Right renal pelvis (tissue), 4 donors: ENCODE data around the gene DHX58. TPM values are rescaled to one million over a fixed set of nuclear protein-coding genes. Genes with fewer than 3 reads are reported as not detected.
"Not testable (repeated sequence)": the region's sequence is repeated elsewhere in the genome, so short reads cannot be mapped to it uniquely, and the experiment has no call there.

Experiments
- DNase-seq, 4 donors: peaks; one replicate each; pipeline ENCODE4 v3.0.0-alpha.2; 2013; ENCODE audit warnings: low read depth in 4 of 4, low spot score in 3 of 4, missing footprints in 1 of 4
- polyA plus RNA-seq, 4 donors: library from polyadenylated mRNA; unstranded; fragments of 120-200 nt; gene quantifications; one replicate each; pipeline ENCODE4 v1.2.1, GENCODE V29; 2013; ENCODE audit not compliant: insufficient read length in 4 of 4

The DHX58 gene
- 1 to 10 TPM; 7.1 to 9.5 (median 8.8) TPM for polyA plus RNA-seq

DNA sequence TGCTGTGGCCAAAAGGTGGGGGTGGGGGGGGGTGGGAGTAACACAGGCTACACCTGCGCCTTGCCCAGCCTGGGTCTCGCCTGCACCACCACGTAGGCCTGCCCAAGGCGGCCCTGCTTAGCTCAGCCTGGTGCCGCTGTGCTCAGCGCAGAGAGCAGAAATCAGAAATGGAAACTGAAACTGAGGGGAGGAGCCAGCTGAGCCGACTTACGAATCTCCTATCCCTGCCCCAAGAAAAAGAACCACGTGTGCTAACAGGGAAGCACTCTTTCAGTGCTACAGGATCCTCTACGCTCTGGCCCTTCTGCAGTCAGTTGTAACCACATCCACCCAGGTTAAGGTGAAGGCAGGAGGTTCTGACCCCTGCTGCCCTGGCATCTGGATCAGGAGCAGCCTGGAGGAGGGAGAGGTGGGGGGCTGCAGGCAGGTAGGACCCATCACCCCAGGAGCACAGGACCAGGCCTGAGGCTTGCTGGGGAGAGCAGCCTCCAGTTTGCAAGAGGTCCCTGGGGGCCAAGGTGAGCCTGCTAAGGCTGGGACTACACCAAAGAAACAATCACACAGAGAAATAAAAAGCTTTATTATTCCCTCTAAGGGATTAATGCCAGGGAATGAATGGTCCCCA, at the start of gene DHX58:
DHX58 (minus strand) TSS at position 163 of the 625 bp plus-strand sequence. CDS start 822 bp downstream, outside the sequence.
- DNase-seq: peak in 3 of 4 donors; percentile 52 to 58 (median 55)

DNA sequence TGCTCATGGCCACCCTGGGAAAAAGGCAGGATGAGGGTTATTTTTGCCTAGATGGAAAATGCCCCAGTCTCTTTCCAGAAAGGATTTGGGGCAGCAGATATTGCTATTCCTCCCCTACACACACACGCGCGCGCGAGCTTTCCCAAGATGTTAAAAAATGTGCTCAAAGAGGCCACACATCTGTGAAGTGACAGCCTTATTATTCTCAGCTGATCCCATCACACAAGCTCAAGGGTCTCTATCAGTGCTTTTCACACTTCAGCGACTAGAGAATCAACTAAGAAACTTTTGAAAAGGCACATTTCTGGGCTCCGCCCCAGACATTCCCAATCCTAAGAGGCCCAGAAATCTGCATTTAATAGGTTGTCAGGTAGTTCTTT, 48.0 kb upstream of the DHX58 start:
- no peak for DNase-seq

- DNase-seq: no peak
Measured at GRCh38 chr17:42159796-42160530, 47.4 kb upstream of the DHX58 start.

DNA sequence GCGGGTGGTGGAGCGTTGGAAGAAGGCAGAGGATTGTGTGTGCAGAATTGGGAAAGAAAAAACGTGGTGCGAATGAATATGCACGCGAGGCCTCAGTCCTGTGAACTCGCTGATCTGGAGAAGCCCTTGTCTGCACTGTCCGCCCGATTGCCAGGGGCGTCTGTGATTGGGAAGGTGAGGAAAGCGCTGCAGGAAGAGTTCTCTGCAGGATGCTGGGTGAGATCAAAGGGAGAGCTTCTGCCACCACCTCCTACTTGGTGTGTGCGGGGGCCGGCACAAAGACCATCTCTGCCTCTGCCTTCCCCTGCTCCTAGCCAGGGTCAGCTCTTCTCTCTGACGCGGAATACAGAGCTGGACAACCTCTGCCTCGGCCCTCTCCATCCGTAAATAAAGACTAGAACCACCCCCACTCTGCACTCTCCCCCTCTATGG, 43.1 kb upstream of the DHX58 start:
- no peak for DNase-seq

GRCh38 chr17:42153919-42154742, 41.6 kb upstream of the DHX58 start:
- DNase-seq: no peak

DNA sequence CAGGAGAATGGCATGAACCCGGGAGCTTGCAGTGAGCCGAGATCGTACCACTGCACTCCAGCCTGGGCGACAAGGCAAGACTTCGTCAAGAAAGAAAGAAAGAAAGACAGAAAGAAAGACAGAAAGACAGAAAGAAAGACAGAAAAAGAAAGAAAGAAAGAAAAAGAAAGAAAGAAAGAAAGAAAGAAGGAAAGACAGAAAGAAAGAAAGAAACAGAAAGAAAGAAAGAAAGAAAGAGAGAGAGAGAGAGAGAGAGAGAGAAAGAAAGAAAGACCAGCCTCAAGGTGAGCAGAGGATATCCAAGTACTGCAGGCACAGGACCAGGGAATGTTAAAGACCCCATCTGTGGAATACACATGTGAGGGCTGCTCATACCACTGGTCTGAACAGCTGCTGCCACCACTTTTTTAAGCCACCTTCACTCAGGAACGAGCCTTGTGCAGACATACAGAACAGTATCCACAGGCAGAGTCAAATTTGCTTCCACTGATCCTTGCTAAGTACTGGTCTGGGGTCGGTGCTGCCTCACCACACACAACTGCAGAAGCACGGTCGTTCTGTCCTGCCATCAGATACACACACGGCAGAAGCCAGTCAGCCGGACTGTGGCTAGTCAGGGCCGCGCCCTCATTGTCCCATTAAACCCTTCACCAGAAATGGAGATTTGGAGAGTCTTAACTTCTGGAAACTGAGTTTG, 34.5 kb upstream of the DHX58 start:
- DNase-seq: no peak

DNA sequence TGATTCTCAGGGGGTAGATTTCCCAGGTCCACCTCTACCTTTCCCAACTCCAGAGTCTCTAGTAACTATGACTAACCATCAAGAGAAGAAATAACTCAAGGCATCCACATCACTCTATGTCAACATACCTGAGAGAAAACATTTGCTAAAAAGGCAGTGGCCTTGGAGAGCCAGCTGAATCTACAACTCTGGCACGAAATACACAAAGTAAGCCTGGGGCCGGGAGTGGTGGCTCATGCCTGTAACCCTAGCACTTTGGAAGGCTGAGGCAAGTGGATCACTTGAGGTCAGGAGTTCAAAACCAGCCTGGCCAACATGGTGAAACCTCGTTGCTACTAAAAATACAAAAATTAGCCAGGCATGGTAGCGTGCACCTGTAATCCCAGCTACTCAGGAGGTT, 30.6 kb upstream of the DHX58 start:
- DNase-seq: not testable (repeated sequence)

GRCh38 chr17:42142371-42142896, 29.9 kb upstream of the DHX58 start:
- no peak for DNase-seq

DNA sequence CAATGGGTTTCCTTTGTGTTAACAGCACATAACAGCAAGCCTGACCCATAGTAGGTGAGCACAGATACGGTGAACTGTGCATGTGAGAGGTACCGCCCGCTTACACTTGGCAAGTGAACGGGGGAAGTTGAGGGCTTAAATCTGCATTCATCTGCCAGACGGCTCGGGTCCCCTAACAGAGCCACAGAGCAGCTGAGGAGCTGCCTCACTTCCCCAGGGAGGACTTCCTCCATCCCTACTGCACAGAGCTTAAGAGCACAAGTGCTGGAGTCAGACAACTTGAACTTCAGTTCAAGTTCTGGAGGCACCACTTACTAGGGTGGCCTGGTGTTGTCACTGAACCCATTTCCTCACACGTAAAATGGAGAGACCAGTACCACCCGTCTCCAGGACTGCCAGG, 28.9 kb upstream of the DHX58 start:
- no peak for DNase-seq

- not testable (repeated sequence) for DNase-seq
Measured at GRCh38 chr17:42140690-42141089, 28.2 kb upstream of the DHX58 start.

- no peak for DNase-seq
Measured at GRCh38 chr17:42138749-42139492, 26.4 kb upstream of the DHX58 start.

DNA sequence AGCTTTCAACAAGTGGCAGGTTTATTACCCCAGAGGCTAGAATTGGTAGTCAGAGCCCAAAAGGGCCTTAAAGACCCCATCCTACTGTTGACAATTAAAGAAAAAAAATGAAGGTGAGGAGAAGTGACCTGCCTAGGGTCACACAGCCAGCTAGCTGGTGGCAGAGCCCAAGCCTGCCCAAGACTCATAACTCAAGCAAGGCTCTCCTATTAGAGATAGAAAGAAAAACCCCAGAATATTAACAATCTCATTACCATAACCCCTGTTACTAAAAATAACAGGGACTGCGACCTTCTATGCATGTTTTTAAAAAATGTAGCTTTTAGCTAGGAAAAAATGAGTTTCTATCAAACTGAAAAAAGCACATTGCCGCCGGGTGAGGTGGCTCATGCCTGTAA, 24.1 kb upstream of the DHX58 start:
- DNase-seq: no peak

DNA sequence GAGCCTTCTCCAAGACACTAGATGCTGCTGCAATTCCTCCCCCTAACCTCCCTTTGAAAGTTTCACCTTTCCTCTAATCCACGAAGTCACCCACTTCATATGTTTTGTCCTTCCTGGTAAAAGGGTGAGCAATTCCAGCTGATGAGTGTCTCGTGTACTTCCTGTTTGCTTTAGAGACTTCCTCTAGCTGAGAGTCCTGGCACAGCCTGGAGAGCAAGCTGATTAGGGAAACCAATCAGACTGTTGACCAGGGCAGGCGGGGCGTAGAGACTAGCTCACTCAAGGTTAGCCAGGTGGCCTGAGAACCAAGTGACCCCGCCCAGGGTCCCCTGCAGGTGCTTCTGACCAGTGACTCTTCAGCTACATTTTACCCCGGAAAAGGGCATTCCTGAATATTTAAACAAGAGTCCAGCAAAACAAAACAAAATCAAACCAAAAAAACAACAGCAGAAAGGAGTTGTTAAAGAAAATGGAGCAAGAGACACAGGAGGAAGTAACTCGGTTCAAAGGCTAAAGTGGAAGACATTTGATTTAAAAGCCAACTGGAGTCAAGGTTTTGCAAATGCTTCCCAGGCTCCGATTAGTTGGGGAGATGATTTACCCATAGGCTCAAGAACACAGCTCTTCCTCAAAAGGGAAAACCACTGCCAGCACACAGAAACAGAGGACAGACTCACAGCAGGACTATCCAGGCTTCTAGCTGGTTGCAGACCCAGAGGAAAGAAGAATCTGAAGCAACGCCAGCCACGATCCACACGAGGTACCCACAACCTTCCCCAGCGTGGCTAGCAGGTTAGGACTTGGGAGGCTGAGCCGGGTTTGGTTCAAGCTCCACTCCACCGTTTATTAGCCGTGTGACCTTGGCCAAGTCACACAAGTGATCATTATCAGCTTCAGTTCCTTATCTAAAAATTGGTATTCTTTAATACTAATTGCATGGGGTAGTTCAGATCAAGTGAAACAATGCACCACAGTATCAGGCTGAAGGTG, 23.4 kb upstream of the DHX58 start:
- DNase-seq: no peak

- no peak for DNase-seq
Measured at GRCh38 chr17:42135151-42135550, 22.6 kb upstream of the DHX58 start.

DNA sequence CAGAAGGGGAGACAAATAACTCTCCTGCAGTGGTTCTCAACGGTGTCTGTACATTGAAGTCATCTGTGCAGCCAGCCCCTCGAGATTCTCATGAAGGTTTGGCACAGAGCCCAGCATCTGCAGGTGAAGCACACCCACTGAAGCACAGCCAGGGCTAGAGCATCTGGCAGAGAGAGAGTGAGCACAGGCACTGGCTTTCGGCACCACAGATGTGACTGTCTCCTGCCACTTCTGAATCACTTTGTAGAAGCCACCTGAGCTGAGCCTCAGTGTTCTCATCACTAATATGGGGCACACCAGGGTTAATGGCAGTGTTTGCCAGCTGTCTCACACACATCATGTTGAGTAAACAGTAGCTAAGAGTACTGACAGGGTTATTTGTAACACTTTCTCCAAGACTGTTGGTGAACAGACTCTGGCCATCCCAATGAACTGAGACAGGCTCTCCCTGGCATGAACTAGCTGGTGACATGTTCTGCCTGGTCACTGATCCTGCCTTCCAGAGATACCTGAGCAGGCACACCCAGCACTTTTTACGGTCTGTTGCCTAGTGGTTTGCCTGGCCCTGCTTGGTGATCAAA, 21.0 kb upstream of the DHX58 start:
- no peak for DNase-seq

DNA sequence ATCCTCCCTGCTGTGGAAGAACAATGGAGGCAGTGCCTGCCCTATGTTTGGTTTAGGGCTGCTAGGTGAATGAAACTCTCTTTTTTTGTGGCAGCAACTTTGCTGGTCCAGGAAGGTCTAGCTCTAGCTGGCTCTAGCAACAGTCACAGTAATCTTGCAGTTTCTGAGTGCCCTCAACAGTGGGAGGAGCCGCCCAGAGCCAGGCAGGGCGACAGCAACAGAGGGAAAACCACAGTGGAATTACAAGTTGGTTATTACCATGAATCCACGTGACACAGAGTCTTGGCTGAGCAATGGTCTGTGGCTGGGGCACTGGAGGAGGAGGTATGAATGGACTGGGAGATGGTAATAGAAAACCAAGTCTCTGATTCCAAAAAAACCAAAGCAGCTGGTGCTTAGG, 20.4 kb upstream of the DHX58 start:
- DNase-seq: peak in 2 of 4 donors; percentile 44 to 54

GRCh38 chr17:42131981-42132432, 19.5 kb upstream of the DHX58 start:
- DNase-seq: no peak

- DNase-seq: no peak
Measured at GRCh38 chr17:42131232-42131631, 18.7 kb upstream of the DHX58 start.
